SK-N-MC (cell line): ENCODE measurements around the gene LIPC.

Experiments used
- EZH2 ChIP-seq: fragments of 200-600 bp; sonication (generic); IDR thresholded peaks from one replicate; pipeline ENCODE4 v1.6.1; 2017; ENCODE audit warnings: antibody characterized with exemption
- FOXP2 ChIP-seq: optimal IDR thresholded peaks from 2 replicates; pipeline ENCODE3; 2011; ENCODE audit warnings: mild to moderate bottlenecking, moderate library complexity; ENCODE audit not compliant: insufficient read depth; ENCODE audit errors: extremely low read length, control extremely low read depth
- POLR2AphosphoS5 ChIP-seq: IDR thresholded peaks from 2 replicates; pipeline ENCODE4 v1.6.1; 2012; ENCODE audit warnings: mild to moderate bottlenecking, low read depth, low read length, borderline replicate concordance

DNA sequence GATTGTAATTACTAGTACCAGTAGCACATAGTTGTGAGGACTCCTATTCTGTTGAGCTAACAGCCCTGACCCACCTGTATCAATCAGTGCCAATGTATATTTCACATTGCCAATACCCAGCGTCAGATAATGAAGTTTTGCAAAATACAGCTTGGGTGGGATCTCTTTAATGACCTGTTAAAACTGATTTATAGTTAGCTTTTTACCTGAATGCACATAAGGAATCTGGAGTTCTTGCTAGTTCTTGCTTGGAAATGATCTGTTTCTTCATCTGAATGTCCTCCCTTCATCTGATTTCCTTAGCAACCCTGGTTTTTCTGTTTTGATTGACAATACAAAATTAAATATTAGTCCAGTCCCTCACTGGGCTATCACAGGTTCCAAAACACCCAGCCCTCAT, 62.8 kb downstream of the LIPC start:
- TF ChIP-seq POLR2AphosphoS5 = no peak
- TF ChIP-seq EZH2 = no peak
- TF ChIP-seq FOXP2 = no peak
